ENCODE measurements around the gene C3orf70. TPM values are rescaled to one million over a fixed set of nuclear protein-coding genes. Genes with fewer than 3 reads are reported as not detected.

C3orf70 gene
- total RNA-seq, 1 donor from 2014 or later, result 0.64 TPM

DNA sequence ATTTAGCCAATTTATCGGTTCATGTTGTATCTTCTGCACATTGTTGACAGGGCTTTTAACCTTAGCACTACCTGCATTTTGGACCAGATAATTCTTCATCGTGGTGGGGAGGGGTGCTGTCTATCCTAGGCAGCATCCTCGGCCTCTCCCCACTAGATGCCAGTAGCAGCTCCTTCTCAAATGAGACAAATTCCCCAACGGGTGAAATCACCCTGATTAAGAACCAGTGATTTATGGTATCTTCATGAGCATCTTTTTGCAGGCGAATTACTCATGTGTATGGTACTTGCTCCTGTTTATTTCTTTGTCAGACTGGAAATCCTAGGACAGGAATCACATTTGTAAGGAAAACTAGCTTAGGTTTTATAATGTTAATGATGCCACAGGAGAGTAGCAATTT is 68.0 kb downstream of the C3orf70 start:
- ATAC-seq, result no peak

GRCh38 chr3:185084402-185084801 is 68.5 kb downstream of the C3orf70 start:
- ATAC-seq, result no peak

DNA sequence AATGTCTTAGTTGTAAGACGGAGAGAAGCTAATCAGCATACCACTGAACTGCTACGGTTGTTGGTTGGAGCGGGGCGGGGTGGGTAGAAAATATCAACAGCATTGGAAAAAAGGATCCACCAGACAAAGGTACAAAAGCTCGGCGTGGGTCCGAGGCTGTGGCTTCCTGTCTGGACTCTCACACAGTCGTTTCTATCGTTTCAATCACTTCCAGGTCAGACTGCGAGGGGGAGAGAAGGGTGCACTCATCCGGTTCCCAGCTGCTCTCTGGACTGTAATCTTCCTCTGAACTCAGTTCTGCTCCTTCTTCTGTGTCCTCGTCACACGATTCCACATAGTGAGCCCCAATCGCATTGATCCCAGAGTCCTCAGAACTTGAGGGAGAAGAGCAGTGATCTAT is 70.0 kb downstream of the C3orf70 start:
- no peak for ATAC-seq

- ATAC-seq, result no peak
These were observed 70.7 kb downstream of the C3orf70 start for GRCh38 chr3:185082149-185082548.

GRCh38 chr3:185081521-185081920 is 71.3 kb downstream of the C3orf70 start:
- no peak for ATAC-seq

- no peak for ATAC-seq
These were observed 73.2 kb downstream of the C3orf70 start for GRCh38 chr3:185079625-185080024.

- ATAC-seq, result no peak
These were observed 76.6 kb downstream of the C3orf70 start for GRCh38 chr3:185076219-185076618.

GRCh38 chr3:185075547-185075946 is 77.3 kb downstream of the C3orf70 start:
- ATAC-seq, result no peak

DNA sequence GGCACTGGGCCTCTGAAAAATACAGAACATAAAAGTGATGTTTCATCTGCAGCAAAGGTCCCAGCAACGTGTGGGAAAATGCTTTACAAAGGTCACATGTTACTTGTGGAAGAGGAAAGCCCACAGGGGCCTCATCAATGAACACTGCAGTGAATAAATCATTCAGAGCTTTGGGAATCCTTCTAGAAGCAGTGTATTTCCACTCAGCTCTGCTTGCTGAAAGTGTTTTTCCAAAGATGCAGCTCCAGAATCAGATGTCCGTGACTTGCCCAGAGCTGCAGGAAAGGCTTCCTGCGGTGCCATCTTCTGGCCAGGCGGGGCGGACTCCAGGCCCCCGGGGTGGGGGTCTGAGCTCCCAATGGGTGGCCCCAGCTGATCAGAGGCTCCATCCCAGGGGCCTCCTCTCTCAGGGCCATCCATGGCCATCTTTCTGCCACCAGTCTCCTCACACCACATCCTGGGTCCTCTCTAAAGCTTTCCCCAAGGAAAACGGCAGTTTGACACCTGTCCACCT is 81.5 kb downstream of the C3orf70 start:
- ATAC-seq, result no peak

DNA sequence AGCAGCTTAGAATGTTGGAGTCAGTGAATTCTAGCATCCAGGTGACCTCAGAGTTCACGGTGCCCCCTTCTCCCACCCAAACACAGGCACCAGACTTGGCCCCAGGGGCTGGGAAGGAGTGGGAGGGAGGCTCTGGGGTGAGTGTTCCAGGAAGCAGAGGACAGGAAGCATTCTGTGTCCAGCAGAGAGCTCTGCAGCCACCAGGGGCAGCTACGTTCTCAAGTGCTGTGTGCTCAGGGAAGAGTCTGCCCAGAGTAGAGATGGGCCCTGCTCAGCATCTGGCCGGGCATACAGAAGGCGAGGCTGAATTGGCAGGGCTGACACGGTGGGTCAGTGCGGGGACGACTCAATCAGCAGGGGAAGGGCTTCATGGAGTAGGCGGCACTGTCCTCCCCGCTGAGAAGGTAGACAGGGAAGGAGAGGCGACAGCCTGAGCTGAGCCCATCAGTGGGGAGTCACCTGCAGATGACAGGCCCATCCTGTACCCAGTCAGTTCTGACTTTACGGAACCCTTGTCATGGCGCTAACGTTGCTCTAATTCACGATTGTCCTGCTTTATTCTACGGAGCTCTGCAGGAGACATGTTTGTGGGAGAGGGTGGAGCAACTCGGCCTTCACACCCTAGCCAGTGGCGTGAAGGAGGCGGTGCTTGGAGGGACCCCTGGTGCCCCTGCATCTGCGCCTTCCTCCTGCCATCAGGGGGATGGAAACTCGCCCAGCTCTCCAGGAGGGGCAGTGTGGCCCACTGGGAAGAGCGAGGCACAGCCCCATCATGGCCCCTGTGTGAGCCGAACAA is 82.2 kb downstream of the C3orf70 start:
- ATAC-seq, result peak; percentile 54

GRCh38 chr3:185069037-185070030 is 83.5 kb downstream of the C3orf70 start:
- ATAC-seq, result no peak

GRCh38 chr3:185067173-185067572 is 85.7 kb downstream of the C3orf70 start:
- peak; percentile 57 for ATAC-seq

DNA sequence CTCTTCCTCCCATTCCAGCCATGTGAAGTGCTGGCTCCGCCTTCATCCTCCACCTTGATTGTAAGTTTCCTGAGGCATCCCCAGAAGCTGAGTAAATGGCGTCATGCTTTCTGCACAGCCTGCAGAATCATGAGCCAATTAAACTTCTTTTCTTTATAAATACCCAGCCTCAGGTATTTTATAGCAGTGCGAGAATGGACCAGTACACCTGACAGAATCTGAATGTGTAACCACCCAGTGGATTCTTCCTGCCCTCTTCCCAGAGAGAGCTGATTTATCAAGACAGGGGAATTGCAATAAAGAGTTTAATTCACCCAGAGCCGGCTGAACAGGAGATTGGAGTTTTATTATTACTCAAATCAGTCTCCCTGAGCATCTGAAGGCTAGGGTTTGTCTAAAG is 86.6 kb downstream of the C3orf70 start:
- no peak for ATAC-seq

DNA sequence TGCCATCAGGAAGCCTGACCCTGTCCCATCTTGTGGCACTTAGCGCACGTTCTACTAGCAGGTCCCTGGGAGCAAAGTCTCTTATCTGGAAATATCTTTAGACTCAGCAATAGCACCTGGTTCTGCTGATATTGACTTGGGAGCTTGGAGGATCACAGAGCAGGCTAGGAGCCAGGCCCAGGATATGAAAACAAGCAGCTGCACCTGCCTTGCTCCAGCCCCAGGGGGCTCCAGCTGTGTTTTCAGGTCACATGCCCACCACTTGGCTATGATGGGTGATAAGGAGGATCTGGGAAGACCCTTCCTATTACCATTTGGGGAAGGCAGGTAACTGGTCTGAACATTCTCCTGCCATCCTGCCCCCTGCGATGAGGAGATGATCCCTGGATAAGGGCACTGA is 87.8 kb downstream of the C3orf70 start:
- no peak for ATAC-seq

DNA sequence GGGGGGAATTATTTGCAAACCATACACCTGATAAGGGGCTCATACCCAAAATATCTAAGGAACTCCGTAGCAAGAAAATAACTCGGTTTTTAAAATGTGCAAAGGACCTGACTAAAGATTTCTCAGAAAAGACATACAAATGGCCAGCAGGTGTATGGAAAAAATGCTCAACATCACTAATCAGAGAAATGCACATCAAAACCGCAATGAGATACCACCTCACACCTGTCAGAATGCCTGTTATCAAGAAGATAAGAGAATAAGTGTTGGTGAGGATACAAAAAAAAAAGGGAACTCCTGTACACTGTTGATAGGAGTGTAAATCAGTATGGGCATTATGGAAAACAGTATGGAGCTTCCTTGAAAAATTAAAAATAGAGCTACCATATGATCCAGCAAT is 89.4 kb downstream of the C3orf70 start:
- no peak for ATAC-seq

GRCh38 chr3:185062191-185062590 is 90.7 kb downstream of the C3orf70 start:
- no peak for ATAC-seq

DNA sequence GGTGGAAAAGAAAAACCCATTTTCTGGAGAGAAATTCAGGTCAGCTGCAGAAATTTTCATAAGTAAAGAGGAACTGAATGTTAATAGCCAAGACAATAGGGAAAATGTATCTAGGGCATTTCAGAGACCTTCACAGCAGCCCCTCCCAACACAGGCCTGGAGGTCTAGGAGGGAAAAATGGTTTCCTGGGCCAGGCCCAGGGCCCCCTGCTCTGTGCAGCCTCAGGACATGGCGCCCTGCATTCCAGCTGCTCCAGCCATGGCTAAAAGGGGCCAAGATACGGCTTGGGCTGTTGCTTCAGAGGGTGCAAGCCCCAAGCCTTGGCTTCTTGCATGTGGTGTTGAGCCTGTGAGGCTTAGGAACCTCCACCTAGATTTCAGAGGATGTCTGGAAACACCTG is 92.2 kb downstream of the C3orf70 start:
- ATAC-seq, result no peak

- ATAC-seq, result no peak
These were observed 93.1 kb downstream of the C3orf70 start for GRCh38 chr3:185059766-185060165.

DNA sequence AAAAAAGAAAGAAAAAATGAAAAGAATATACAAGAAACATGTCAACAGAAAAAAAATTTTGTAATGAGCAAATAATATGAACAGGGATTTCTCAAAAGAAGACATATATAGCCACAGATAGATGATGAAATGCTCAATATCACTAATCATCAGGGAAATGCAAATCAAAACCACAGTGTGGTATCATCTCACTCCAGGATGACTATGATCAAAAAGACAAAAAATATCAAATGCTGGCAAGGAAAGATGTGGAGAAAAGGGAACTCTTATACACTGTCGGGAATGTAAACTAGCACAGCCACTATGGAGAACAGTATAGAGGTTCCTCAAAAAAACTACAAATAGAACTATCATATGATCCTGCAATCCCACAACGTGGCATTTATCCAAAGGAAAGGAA is 94.1 kb downstream of the C3orf70 start:
- ATAC-seq, result no peak

DNA sequence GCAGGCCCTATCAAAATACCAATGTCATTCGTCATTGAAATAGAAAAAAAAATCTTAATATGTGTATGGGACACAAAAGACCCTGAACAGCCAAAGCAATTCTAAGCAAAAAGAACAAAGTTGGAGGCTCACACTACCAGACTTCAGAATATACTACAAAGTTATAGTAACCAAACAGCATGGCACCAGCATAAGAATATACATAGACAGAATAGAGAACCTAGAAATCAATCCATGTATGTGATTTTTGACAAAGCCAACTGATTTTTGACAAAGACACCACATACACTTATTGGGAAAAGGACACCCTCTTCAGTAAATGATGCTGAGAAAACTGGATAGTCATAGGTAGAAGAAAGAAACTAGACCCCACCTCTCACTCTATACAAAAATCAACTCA is 95.0 kb downstream of the C3orf70 start:
- ATAC-seq, result no peak

- ATAC-seq, result no peak
These were observed 96.0 kb downstream of the C3orf70 start for GRCh38 chr3:185056908-185057307.

GRCh38 chr3:185052631-185053030 is 100.2 kb downstream of the C3orf70 start:
- ATAC-seq, result no peak

DNA sequence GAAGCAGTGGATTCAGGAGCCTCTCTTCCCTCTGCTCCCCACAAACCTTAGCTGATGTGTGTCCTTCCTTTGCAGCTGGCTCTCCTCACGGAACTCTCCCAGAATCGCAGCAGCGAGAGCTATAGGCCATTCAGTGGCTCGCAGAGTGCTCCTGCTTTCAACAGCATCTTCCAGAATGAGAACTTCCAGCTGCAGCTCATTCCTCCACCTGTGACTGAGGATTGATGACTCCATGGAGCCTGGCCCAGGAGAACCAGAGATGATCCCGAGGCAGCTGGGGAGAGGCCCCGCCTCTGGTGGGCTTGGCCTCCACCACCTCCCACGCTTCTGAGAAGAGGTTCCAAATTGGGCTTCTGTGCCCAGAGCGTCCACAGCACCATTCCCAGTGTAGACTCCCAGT is 101.1 kb downstream of the C3orf70 start:
- no peak for ATAC-seq
